ENCODE measurements around the gene NCBP3.
"Not testable (repeated sequence)": the region's sequence is repeated elsewhere in the genome, so short reads cannot be mapped to it uniquely, and the experiment has no call there.

NCBP3 gene

GRCh38 chr17:3795390-3796102 lies 50.5 kb downstream of the NCBP3 start:
- no peak overlapping the region for H2BK15ac ChIP-seq (replicated peaks; ENCODE audit: low read depth)
- DNase-seq, result no peak
- H3K56ac ChIP-seq (ENCODE audit: low read length), result no peak overlapping the region
- H3K79me1 ChIP-seq (ENCODE audit: low read length), result no peaks in the 10 kb centered on the region
- H3K36me3 ChIP-seq (ENCODE audit: control insufficient read depth, insufficient read depth, low read length), result no peaks in the 10 kb centered on the region
- no peak overlapping the region for H3K27ac ChIP-seq (ENCODE audit: low read depth, low read length)
- H3K4ac ChIP-seq (ENCODE audit: low read depth, low read length), result no peak overlapping the region
- no peak overlapping the region for H2BK5ac ChIP-seq (ENCODE audit: low read length)
- no peak overlapping the region for H3K9ac ChIP-seq (ENCODE audit: low read length)
- no peak overlapping the region for H2BK120ac ChIP-seq (ENCODE audit: low read depth, low read length)
- no peaks in the 10 kb centered on the region for H3K4me1 ChIP-seq (ENCODE audit: control insufficient read depth, low read depth, low read length)
- H3K23ac ChIP-seq (ENCODE audit: low read length), result no peak overlapping the region
- H2AK5ac ChIP-seq (ENCODE audit: low read length), result no peak overlapping the region
- no peaks in the 10 kb centered on the region for H3K79me2 ChIP-seq (ENCODE audit: control insufficient read depth, insufficient read depth, low read length)
- no peak overlapping the region for H4K5ac ChIP-seq (ENCODE audit: low read length)
- no peak overlapping the region for H3K4me3 ChIP-seq (ENCODE audit: low read length)
- H3K18ac ChIP-seq (ENCODE audit: low read length), result no peak overlapping the region
- no peak overlapping the region for H4K8ac ChIP-seq (ENCODE audit: low read depth, low read length)
- no CpG with 5 or more reads among the region's 31 CpGs for WGBS (ENCODE audit: extremely low coverage, insufficient coverage, low lambda C conversion rate)
- no peak overlapping the region for H3K4me2 ChIP-seq (ENCODE audit: low read length)
- H3K27me3 ChIP-seq (ENCODE audit: insufficient read depth, low read length, poor library complexity), result no peaks in the 10 kb centered on the region

- Histone ChIP-seq H3K79me1 (ENCODE audit: low read length) (no peaks in the 10 kb centered on the region), H3K18ac (ENCODE audit: low read length) (no peak overlapping the region), H2BK5ac (ENCODE audit: low read length) (no peak overlapping the region), H2BK15ac (replicated peaks; ENCODE audit: low read depth) (no peak overlapping the region), H3K23ac (ENCODE audit: low read length) (no peak overlapping the region), H3K79me2 (ENCODE audit: control insufficient read depth, insufficient read depth, low read length) (no peaks in the 10 kb centered on the region), H3K56ac (ENCODE audit: low read length) (no peak overlapping the region), H3K9ac (ENCODE audit: low read length) (no peak overlapping the region), H2BK120ac (ENCODE audit: low read depth, low read length) (no peak overlapping the region), H2AK5ac (ENCODE audit: low read length) (no peak overlapping the region), H4K8ac (ENCODE audit: low read depth, low read length) (no peak overlapping the region), H3K4me3 (ENCODE audit: low read length) (no peak overlapping the region), H3K27me3 (ENCODE audit: insufficient read depth, low read length, poor library complexity) (no peaks in the 10 kb centered on the region), H4K5ac (ENCODE audit: low read length) (no peak overlapping the region), H3K36me3 (ENCODE audit: control insufficient read depth, insufficient read depth, low read length) (no peaks in the 10 kb centered on the region), H3K4ac (ENCODE audit: low read depth, low read length) (no peak overlapping the region), H3K4me1 (ENCODE audit: control insufficient read depth, low read depth, low read length) (no peaks in the 10 kb centered on the region), H3K27ac (ENCODE audit: low read depth, low read length) (no peak overlapping the region), H3K4me2 (ENCODE audit: low read length) (no peak overlapping the region)
- no peak for DNase-seq
- no CpG with 5 or more reads among the region's 26 CpGs for WGBS (ENCODE audit: extremely low coverage, insufficient coverage, low lambda C conversion rate)
Measured at GRCh38 chr17:3794557-3795389, 51.3 kb downstream of the NCBP3 start.

- H3K4ac ChIP-seq (ENCODE audit: low read depth, low read length); H3K4me1 ChIP-seq (ENCODE audit: control insufficient read depth, low read depth, low read length); H2BK15ac ChIP-seq (replicated peaks; ENCODE audit: low read depth); H3K79me2 ChIP-seq (ENCODE audit: control insufficient read depth, insufficient read depth, low read length); H2BK5ac ChIP-seq (ENCODE audit: low read length); H3K36me3 ChIP-seq (ENCODE audit: control insufficient read depth, insufficient read depth, low read length); H2AK5ac ChIP-seq (ENCODE audit: low read length); H4K5ac ChIP-seq (ENCODE audit: low read length); H4K8ac ChIP-seq (ENCODE audit: low read depth, low read length); H3K23ac ChIP-seq (ENCODE audit: low read length); H3K79me1 ChIP-seq (ENCODE audit: low read length); H3K27me3 ChIP-seq (ENCODE audit: insufficient read depth, low read length, poor library complexity); H3K18ac ChIP-seq (ENCODE audit: low read length); H3K56ac ChIP-seq (ENCODE audit: low read length); H2BK120ac ChIP-seq (ENCODE audit: low read depth, low read length); DNase-seq; H3K4me2 ChIP-seq (ENCODE audit: low read length); H3K27ac ChIP-seq (ENCODE audit: low read depth, low read length); H3K9ac ChIP-seq (ENCODE audit: low read length); H3K4me3 ChIP-seq (ENCODE audit: low read length): not testable (repeated sequence)
- no CpG with 5 or more reads among the region's 9 CpGs for WGBS (ENCODE audit: extremely low coverage, insufficient coverage, low lambda C conversion rate)
Measured at GRCh38 chr17:3794152-3794551, 51.9 kb downstream of the NCBP3 start.

GRCh38 chr17:3793258-3793657 lies 52.8 kb downstream of the NCBP3 start:
- H3K79me2 ChIP-seq (ENCODE audit: control insufficient read depth, insufficient read depth, low read length); H4K8ac ChIP-seq (ENCODE audit: low read depth, low read length); H3K4me2 ChIP-seq (ENCODE audit: low read length); H3K4me3 ChIP-seq (ENCODE audit: low read length); H3K23ac ChIP-seq (ENCODE audit: low read length); H3K27ac ChIP-seq (ENCODE audit: low read depth, low read length); H3K9ac ChIP-seq (ENCODE audit: low read length); H3K4ac ChIP-seq (ENCODE audit: low read depth, low read length); H2AK5ac ChIP-seq (ENCODE audit: low read length); H3K4me1 ChIP-seq (ENCODE audit: control insufficient read depth, low read depth, low read length); H3K56ac ChIP-seq (ENCODE audit: low read length); H2BK15ac ChIP-seq (replicated peaks; ENCODE audit: low read depth); H3K27me3 ChIP-seq (ENCODE audit: insufficient read depth, low read length, poor library complexity); H3K36me3 ChIP-seq (ENCODE audit: control insufficient read depth, insufficient read depth, low read length); H3K79me1 ChIP-seq (ENCODE audit: low read length); H2BK5ac ChIP-seq (ENCODE audit: low read length); DNase-seq; H3K18ac ChIP-seq (ENCODE audit: low read length); H2BK120ac ChIP-seq (ENCODE audit: low read depth, low read length); H4K5ac ChIP-seq (ENCODE audit: low read length): not testable (repeated sequence)
- WGBS (ENCODE audit: extremely low coverage, insufficient coverage, low lambda C conversion rate), result no CpG with 5 or more reads among the region's 7 CpGs

- WGBS (ENCODE audit: extremely low coverage, insufficient coverage, low lambda C conversion rate), result no CpG with 5 or more reads among the region's 6 CpGs
- Histone ChIP-seq H3K9ac (ENCODE audit: low read length) (no peak overlapping the region), H3K4ac (ENCODE audit: low read depth, low read length) (no peak overlapping the region), H3K4me2 (ENCODE audit: low read length) (no peak overlapping the region), H3K79me1 (ENCODE audit: low read length) (no peaks in the 10 kb centered on the region), H3K36me3 (ENCODE audit: control insufficient read depth, insufficient read depth, low read length) (no peaks in the 10 kb centered on the region), H3K27ac (ENCODE audit: low read depth, low read length) (no peak overlapping the region), H3K4me3 (ENCODE audit: low read length) (no peak overlapping the region), H2BK120ac (ENCODE audit: low read depth, low read length) (no peak overlapping the region), H4K8ac (ENCODE audit: low read depth, low read length) (no peak overlapping the region), H2BK15ac (replicated peaks; ENCODE audit: low read depth) (no peak overlapping the region), H3K23ac (ENCODE audit: low read length) (no peak overlapping the region), H3K79me2 (ENCODE audit: control insufficient read depth, insufficient read depth, low read length) (no peaks in the 10 kb centered on the region), H2AK5ac (ENCODE audit: low read length) (no peak overlapping the region), H4K5ac (ENCODE audit: low read length) (no peak overlapping the region), H2BK5ac (ENCODE audit: low read length) (no peak overlapping the region), H3K18ac (ENCODE audit: low read length) (no peak overlapping the region), H3K4me1 (ENCODE audit: control insufficient read depth, low read depth, low read length) (no peaks in the 10 kb centered on the region), H3K27me3 (ENCODE audit: insufficient read depth, low read length, poor library complexity) (no peaks in the 10 kb centered on the region), H3K56ac (ENCODE audit: low read length) (no peak overlapping the region)
- DNase-seq, result no peak
Measured at GRCh38 chr17:3792481-3792880, 53.6 kb downstream of the NCBP3 start.
